Measurements from ENCODE around the gene PIRT. TPM values are rescaled to one million over a fixed set of nuclear protein-coding genes. Genes with fewer than 3 reads are reported as not detected.

The PIRT gene
- total and polyA plus RNA-seq, 2 of the 8 experiments (the other 6 are each of a cell fraction or from before 2014, with no cell fraction given) = 0.03 TPM; not detected in 1

GRCh38 chr17:10797476-10798328, 40.2 kb downstream of the PIRT start (continued):
- TF ChIP-seq CHD7 (IDR thresholded peaks at IDR 0.05; ENCODE audit: insufficient replicate concordance, low read length) (no peak), FOSL1 (IDR thresholded peaks at IDR 0.05; ENCODE audit: insufficient read depth, low read depth, low read length) (no peak), TCF12 (IDR thresholded peaks at IDR 0.05; ENCODE audit: low read depth, low read length) (no peak), SIRT6 (IDR thresholded peaks at IDR 0.05; ENCODE audit: low read length) (no peak), SIX5 (IDR thresholded peaks at IDR 0.05; ENCODE audit: low read depth, low read length) (no peak), NANOG (IDR thresholded peaks at IDR 0.05; ENCODE audit: insufficient read depth, low read depth, low read length, poor library complexity, severe bottlenecking) (no peak), EZH2 (IDR thresholded peaks at IDR 0.05; ENCODE audit: low read depth, low read length, severe bottlenecking) (no peak), BACH1 (IDR thresholded peaks at IDR 0.05; ENCODE audit: low read length) (no peak), RNF2 (IDR thresholded peaks at IDR 0.05; ENCODE audit: borderline replicate concordance, low read depth, low read length, missing control alignments, poor library complexity, severe bottlenecking) (no peak)

Data from H1 (cell line).